ENCODE measurements around the gene DCAF16. TPM values are rescaled to one million over a fixed set of nuclear protein-coding genes. Genes with fewer than 3 reads are reported as not detected.

DCAF16 gene
- total RNA-seq, 1 donor from 2014 or later: 21.4 TPM

Other genes starting within 250 kb of the DCAF16 start
- gene LAP3, start 233.6 kb downstream of the DCAF16 start, total RNA-seq: 217 and 395 TPM in 2 replicates
- gene MED28, start 196.1 kb downstream of the DCAF16 start, total RNA-seq: 11.4 TPM in 2 replicates
- gene FAM184B, start 29.1 kb downstream of the DCAF16 start, total RNA-seq: not detected in 2 replicates
- gene NCAPG, start 222 bp upstream of the DCAF16 start, total RNA-seq: 16.2 and 78.7 TPM in 2 replicates
- 21.2 and 35.4 TPM in 2 replicates for gene LCORL, start 211.0 kb upstream of the DCAF16 start, total RNA-seq

Measured in dermis blood vessel endothelial cell (primary cell).